HTERT RPE-1 (cell line): Measurements from ENCODE around the gene ILF3.
"Not testable (repeated sequence)": the region's sequence is repeated elsewhere in the genome, so short reads cannot be mapped to it uniquely, and the experiment has no call there.

Experiments
- in situ Hi-C: fragments of 300-500 bp; cut with MboI; formaldehyde crosslinking; loops from 4 replicates; pipeline ENCODE4 v1.14.3; 2020; ENCODE audit warnings: low sequenced_read_pairs

ILF3 gene

GRCh38 chr19:10671922-10672321 lies 17.8 kb downstream of the ILF3 start:
- in situ Hi-C loops = not testable (repeated sequence)

DNA sequence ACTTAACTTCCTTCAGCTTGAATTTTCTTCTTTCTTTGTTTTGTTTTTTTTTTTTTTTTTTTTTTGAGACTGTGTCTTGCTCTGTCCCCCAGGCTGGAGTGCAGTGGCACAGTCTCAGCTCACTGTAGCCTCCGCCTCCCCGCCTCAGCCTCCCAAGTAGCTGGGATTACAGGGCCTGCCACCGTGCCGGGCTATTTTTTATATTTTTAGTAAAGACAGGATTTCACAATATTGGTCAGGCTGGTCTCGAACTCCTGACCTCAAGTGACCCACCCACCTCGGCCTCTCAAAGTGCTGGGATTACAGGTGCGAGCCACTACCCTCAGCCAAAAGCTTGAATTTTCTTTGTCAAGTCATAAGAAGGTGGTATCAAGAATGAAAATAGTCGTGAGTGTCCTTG lies 21.1 kb downstream of the ILF3 start:
- in situ Hi-C loops = not testable (repeated sequence)

DNA sequence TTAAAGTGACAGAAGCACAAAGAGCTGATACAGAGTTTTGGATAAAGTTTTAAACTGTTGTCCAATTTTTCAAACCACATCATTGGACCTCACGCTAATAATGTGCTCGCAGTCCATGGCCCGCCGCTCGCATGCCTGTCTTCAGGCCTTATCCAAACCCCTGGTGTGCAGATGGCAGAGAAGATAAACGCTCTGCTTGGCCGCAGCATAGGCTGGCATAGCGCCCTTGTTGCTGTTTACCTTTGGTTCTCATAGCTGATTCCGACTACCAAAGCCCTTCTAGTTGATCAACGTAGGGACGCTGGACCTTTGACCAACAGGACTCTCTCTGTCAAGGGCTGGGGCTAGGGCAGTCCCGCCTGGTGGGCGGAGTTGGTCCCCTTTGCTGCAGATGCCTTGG lies 23.6 kb downstream of the ILF3 start:
- in situ Hi-C loops = no loop called here

- in situ Hi-C loops = no loop called here
Measured at GRCh38 chr19:10678813-10679212, 24.7 kb downstream of the ILF3 start.

- in situ Hi-C loops = no loop called here
Measured at GRCh38 chr19:10679743-10680142, 25.6 kb downstream of the ILF3 start.

DNA sequence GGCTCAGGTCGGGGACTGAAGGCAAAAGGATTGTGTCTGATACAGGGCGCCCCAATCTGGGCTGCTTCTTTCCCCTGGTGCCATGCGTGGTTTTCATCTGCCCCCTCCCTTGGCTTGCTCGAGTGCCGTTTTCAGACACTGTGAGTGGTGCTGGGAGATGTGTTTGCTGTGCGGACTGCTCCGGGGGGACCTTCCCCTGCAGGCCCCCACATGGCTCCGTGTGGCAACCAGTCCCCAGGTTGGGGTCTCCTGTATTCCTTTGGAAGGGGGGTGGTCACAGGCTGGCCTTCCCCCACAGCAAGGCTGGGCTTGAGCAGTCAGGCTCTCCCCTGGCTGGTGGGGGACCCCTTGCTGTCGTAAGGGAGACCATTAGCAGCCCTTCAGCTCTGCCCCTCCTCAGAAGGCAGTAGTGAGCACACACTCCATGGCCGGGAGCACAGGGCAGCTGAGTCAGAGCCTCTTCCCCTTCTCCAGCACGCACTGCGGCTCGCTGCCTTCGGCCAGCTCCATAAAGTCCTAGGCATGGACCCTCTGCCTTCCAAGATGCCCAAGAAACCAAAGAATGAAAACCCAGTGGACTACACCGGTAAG lies 26.5 kb downstream of the ILF3 start:
- in situ Hi-C loops = no loop called here

GRCh38 chr19:10681658-10682057 lies 27.5 kb downstream of the ILF3 start:
- in situ Hi-C loops = no loop called here

GRCh38 chr19:10682397-10683063 lies 28.4 kb downstream of the ILF3 start:
- in situ Hi-C loops = no loop called here

DNA sequence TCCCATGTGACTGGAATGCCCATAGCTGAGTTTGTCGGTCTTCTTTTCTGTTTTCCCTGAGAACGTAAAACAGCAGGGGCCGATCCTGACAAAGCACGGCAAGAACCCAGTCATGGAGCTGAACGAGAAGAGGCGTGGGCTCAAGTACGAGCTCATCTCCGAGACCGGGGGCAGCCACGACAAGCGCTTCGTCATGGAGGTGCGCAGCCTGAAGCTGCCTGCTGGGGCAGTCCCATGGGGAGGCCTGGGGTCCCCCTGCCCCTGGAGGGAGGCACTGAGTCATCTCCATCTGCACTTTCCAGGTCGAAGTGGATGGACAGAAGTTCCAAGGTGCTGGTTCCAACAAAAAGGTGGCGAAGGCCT lies 28.9 kb downstream of the ILF3 start:
- in situ Hi-C loops = no loop called here

DNA sequence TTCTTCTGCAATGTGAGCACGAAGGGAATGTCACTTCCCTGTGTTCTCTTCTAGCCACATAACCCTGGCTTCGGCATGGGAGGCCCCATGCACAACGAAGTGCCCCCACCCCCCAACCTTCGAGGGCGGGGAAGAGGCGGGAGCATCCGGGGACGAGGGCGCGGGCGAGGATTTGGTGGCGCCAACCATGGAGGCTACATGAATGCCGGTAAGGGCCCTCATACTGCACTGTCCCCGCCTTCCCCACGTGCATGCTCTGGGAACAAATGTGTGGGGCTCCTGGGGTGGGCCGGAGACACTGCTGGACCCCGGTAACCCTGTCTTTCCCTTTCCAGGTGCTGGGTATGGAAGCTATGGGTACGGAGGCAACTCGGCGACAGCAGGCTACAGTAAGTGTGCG lies 29.4 kb downstream of the ILF3 start:
- in situ Hi-C loops = no loop called here

DNA sequence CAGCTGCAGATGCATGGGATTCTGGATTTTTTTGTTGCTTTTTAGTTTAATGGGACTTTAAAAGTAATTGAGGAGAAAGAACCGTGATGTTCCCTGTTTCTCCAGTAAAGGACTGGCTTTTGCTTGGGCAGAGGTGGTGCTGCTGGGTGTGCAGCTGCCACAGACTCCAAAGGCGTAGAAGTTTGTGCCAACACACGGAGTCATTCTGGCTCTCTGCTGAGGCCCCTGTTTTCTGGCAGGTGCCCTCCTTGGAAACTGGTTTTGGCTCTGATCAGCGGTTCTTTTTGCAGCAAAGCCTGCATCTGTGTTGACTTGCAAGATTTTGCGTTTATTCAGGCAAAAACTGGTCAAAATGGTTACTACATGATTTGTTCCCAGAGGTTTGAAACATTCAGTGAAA lies 31.1 kb downstream of the ILF3 start:
- in situ Hi-C loops = no loop called here

GRCh38 chr19:10686193-10686592 lies 32.0 kb downstream of the ILF3 start:
- in situ Hi-C loops = no loop called here

- in situ Hi-C loops = no loop called here
Measured at GRCh38 chr19:10686661-10687517, 32.7 kb downstream of the ILF3 start.

- in situ Hi-C loops = no loop called here
Measured at GRCh38 chr19:10687518-10688288, 33.6 kb downstream of the ILF3 start.

DNA sequence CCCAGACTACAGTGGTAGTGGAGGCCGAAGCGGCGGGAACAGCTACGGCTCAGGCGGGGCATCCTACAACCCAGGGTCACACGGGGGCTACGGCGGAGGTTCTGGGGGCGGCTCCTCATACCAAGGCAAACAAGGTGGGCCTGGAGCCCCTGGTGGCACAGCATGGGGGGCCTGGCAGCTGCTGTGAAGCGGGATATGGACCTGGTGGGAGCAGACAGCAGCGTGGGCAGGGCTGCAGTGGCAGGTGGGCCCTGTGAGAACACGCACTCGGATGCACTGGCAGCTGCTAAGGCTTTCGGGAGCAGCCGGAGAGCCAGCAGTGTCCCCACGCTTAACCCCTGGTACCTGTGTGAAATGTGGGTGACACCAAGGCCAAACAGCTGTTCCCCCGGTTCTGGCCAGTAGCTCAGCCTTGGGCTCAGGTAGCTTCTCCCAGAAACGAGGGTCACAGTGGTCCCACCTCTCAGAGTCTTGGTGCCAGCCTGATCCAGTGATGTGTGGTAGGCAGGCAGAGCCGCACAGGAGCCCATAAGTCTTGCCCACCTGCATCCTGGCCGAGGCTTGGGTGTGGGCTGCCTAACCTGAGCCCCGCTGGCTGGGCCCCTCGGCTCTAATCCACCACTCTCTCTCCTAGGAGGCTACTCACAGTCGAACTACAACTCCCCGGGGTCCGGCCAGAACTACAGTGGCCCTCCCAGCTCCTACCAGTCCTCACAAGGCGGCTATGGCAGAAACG lies 34.6 kb downstream of the ILF3 start:
- in situ Hi-C loops = no loop called here

DNA sequence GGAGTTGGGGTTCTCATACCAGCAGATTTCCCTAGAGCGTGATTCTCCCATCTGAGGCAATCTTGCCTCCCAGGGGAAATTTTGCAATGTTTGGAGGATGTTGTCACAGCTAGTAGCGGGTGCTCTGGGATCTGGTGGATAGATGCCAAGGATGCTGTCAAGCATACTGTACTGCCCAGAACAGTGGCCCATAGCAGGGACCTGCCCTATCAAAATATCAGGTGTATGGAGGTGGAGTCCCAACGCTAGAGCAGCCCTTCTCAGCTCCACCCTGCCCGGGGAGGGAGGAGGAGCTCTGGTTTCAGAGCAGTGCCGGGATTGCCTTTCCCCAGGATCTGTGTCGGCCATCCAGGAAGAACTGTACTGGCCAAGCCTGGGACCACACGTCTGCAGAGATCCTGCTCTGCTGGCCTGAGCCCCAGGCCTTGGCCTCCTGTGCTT lies 36.2 kb downstream of the ILF3 start:
- in situ Hi-C loops = no loop called here

GRCh38 chr19:10691178-10691881 lies 37.2 kb downstream of the ILF3 start:
- in situ Hi-C loops = no loop called here

DNA sequence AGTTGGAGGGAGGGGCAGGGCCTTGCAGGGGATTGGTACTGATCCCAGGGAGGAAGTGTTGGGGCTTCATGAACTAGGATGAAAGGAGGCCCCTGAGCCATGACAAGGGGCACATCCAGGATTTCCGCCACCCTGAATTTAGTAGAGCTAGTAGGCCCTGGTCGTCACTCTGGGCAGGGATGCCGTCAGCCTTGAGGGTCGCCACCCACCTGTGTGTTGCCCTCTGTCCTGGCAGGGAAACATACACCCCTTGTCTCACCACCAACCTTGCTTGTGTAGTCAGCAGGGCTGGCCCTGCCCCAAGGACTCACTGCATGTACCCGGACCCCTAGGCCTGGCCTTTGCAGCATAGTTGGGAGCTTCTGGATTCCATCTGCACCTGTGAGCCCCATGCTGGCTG lies 37.7 kb downstream of the ILF3 start:
- in situ Hi-C loops = no loop called here

GRCh38 chr19:10692673-10693264 lies 38.6 kb downstream of the ILF3 start:
- in situ Hi-C loops = no loop called here
